KMS-11 (cell line): Measurements from ENCODE around the gene PRDX2.

Experiments used
- H2AFZ ChIP-seq: fragments of 200-600 bp; sonication (generic); 2 replicates; pipeline ENCODE4 v1.6.1; 2016; ENCODE audit warnings: antibody characterized with exemption, mixed run types, low read depth
- H3K27ac ChIP-seq: fragments of 200-600 bp; sonication (generic); 2 replicates; pipeline ENCODE4 v1.6.1; 2016; ENCODE audit warnings: mild to moderate bottlenecking, mixed run types
- H3K27me3 ChIP-seq: fragments of 200-600 bp; sonication (generic); 2 replicates; pipeline ENCODE4 v1.6.1; 2017; ENCODE audit warnings: mild to moderate bottlenecking, low read depth, mixed run types, moderate library complexity; ENCODE audit not compliant: insufficient read depth
- H3K36me3 ChIP-seq: fragments of 200-600 bp; sonication (generic); 2 replicates; pipeline ENCODE4 v1.6.1; 2017; ENCODE audit warnings: mild to moderate bottlenecking, mixed run types; ENCODE audit not compliant: insufficient read depth
- H3K4me1 ChIP-seq: fragments of 200-600 bp; sonication (generic); 2 replicates; pipeline ENCODE4 v1.6.1; 2016; ENCODE audit warnings: mild to moderate bottlenecking, low read depth, mixed run types; ENCODE audit not compliant: poor library complexity, severe bottlenecking
- H3K4me2 ChIP-seq: fragments of 200-600 bp; sonication (generic); 2 replicates; pipeline ENCODE4 v1.7.0; 2016; ENCODE audit warnings: mild to moderate bottlenecking, mixed run types
- H3K4me3 ChIP-seq: fragments of 200-600 bp; sonication (generic); IDR thresholded peaks from 2 replicates; pipeline ENCODE4 v1.6.1; 2017; ENCODE audit warnings: low read depth, low read length, mixed read lengths; ENCODE audit not compliant: insufficient read depth
- H3K79me2 ChIP-seq: fragments of 200-600 bp; sonication (generic); 2 replicates; pipeline ENCODE4 v1.6.1; 2016; ENCODE audit warnings: low read depth, mixed run types; ENCODE audit not compliant: insufficient read depth
- H3K9ac ChIP-seq: fragments of 200-600 bp; sonication (generic); 2 replicates; pipeline ENCODE4 v1.6.1; 2016; ENCODE audit warnings: mild to moderate bottlenecking, mixed run types
- H4K20me1 ChIP-seq: fragments of 200-600 bp; sonication (generic); 2 replicates; pipeline ENCODE4 v1.6.1; 2016; ENCODE audit warnings: mild to moderate bottlenecking, mixed run types; ENCODE audit not compliant: insufficient read depth
- TF ChIP-seq, protein P1 (sequence below): fragments of 200-600 bp; sonication (generic); conservative IDR thresholded peaks from 2 replicates; pipeline ENCODE4 v1.6.1; 2017; ENCODE audit warnings: low read depth, mild to moderate bottlenecking, antibody characterized with exemption, low read length, moderate library complexity, mixed read lengths

The PRDX2 gene

DNA sequence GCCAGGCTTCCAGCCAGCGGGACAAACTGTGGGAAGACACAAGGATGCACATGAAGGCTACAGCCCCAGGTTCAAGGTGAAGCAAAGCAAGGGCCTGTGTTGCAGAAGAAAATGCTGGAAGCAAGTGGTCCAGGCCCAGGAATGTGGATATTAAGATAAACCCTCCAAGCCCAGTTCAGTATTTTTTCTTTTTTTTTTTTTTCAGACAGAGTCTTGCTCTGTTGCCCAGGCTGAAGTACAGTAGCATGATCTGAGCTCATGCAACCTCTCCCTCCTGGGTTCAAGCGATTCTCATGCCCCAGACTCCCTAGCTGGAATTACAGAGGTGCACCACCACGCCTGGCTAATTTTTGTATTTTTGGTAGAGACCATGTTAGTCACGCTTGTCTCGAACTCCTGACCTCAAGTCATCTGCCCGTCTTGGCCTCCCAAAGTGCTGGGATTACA lies 4.4 kb downstream of the PRDX2 start:
- peaks cover 7% of the 10 kb centered on the region for H3K27me3 ChIP-seq
- no peaks in the 10 kb centered on the region for H4K20me1 ChIP-seq
- TF ChIP-seq, protein P1, sequence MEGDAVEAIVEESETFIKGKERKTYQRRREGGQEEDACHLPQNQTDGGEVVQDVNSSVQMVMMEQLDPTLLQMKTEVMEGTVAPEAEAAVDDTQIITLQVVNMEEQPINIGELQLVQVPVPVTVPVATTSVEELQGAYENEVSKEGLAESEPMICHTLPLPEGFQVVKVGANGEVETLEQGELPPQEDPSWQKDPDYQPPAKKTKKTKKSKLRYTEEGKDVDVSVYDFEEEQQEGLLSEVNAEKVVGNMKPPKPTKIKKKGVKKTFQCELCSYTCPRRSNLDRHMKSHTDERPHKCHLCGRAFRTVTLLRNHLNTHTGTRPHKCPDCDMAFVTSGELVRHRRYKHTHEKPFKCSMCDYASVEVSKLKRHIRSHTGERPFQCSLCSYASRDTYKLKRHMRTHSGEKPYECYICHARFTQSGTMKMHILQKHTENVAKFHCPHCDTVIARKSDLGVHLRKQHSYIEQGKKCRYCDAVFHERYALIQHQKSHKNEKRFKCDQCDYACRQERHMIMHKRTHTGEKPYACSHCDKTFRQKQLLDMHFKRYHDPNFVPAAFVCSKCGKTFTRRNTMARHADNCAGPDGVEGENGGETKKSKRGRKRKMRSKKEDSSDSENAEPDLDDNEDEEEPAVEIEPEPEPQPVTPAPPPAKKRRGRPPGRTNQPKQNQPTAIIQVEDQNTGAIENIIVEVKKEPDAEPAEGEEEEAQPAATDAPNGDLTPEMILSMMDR, result no peak
- peaks cover 12% of the 10 kb centered on the region for H3K79me2 ChIP-seq
- H3K9ac ChIP-seq, result no peak overlapping the region
- H3K36me3 ChIP-seq, result no peaks in the 10 kb centered on the region
- no peak overlapping the region for H3K4me2 ChIP-seq
- no peak overlapping the region for H3K27ac ChIP-seq
- no peak overlapping the region for H2AFZ ChIP-seq
- H3K4me1 ChIP-seq, result peaks cover 22% of the 10 kb centered on the region
- no peak overlapping the region for H3K4me3 ChIP-seq

DNA sequence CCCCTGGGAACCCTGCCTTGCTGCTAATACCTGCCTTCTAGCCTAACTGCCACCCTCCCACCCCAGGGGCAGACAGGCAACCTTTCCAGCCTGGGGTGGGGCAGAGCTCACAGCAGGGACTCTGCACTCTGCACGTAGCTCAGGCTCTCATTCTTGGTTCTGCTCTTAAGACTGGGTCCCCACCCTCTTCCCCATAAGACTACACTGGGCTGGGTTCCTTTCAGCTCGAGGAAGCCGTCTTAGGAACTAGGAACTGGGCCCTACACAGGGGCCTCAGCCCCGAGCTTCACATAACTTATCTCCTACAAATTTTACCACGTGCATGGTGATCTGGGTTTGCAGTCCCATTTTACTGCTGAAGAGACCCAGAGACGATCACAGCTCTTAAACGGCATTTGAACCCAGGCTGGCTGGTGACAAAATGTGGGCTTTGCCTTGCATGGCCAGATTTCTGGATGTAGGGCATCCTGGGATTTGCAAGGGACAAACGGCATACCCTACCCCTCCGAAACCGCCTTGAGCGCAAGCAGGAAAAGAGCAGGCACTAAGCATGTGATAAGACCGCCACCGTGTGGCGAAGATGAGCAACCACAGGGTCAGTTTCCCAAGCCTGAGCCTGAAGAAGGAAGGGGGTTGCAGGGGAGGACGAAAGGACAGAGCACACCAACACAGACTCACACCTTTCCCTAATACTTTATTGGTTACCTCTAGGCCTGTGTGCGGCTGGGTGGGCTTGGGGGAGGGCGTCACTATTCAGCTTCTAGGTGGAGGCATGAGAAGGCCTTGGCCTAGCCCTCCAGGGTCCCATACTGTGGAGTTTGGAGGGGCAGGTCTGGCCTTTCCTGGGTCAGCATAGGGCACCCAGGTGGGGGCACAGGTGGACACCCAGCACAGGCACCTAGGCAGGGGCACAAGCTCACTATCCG lies 5.2 kb downstream of the PRDX2 start:
- peak overlapping the region; percentile 66; the same call in 1 of the 2 replicates for H2AFZ ChIP-seq
- H3K9ac ChIP-seq, result no peak overlapping the region
- no peak overlapping the region for H3K27ac ChIP-seq
- TF ChIP-seq, protein P1, result peak; percentile 89
- H3K27me3 ChIP-seq, result peaks cover 1% of the 10 kb centered on the region; the same call in 1 of the 2 replicates
- H3K4me1 ChIP-seq, result peaks cover 22% of the 10 kb centered on the region
- H3K79me2 ChIP-seq, result peaks cover 19% of the 10 kb centered on the region
- H3K36me3 ChIP-seq, result no peaks in the 10 kb centered on the region
- peak overlapping the region; percentile 53 for H3K4me2 ChIP-seq
- no peaks in the 10 kb centered on the region for H4K20me1 ChIP-seq
- no peak overlapping the region for H3K4me3 ChIP-seq

DNA sequence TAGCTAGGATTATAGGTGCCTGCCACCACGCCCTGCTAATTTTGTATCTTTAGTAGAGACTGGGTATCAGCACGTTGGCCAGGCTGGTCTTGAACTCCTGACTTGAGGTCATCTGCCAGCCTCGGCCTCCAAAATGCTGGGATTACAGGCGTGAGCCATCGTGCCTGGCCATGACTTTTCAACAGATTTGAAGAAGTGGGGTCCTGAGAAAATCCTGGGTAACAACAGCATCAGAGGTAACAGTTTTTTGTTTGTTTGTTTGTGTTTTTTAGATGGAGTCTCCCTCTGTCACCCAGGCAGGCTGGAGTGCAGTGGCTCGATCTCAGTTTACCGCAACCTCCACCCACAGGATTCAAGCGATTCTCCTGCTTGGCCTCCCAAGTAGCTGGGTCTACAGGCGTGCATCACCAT lies 6.6 kb downstream of the PRDX2 start:
- TF ChIP-seq, protein P1, result no peak
- Histone ChIP-seq H2AFZ (no peak overlapping the region), H3K4me3 (no peak overlapping the region), H4K20me1 (no peaks in the 10 kb centered on the region), H3K79me2 (peaks cover 20% of the 10 kb centered on the region), H3K27me3 (no peaks in the 10 kb centered on the region), H3K36me3 (no peaks in the 10 kb centered on the region), H3K9ac (no peak overlapping the region), H3K4me2 (no peak overlapping the region), H3K4me1 (peaks cover 30% of the 10 kb centered on the region), H3K27ac (no peak overlapping the region)

DNA sequence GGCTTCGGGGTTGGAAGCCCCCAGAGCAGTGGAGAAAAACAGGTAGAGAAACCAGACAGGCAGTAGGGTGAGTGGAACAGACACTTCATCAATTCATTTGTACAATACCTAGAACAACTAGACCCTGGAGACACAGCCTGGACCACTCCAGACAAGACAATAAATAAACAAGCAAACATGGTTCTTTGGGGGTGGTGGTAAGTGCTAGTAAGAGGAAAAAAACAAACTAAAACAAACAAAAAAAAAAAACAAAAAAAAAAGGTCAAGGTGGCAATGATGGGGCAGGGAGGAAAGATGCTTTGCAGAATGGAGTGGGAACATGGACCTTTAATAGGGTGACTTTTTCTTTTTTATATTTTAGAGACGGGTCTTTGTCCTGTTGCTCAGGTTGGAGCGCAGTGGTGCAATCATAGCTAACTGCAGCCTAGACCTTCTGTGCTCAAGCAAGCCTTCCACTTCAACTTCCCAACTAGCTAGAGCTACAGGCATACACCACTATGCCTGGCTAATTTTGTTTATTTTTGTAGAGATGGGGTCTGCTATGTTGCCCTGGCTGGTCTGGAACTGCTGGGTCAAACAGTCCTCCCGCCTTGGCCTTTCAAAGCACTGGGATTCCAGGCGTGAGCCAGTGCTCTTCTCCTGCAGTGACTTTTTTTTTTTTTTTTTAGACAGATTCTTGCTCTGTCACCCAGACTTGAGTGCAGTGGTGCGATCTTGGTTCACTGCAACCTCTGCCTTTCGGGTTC lies 7.2 kb downstream of the PRDX2 start:
- Histone ChIP-seq H3K27me3 (no peaks in the 10 kb centered on the region), H4K20me1 (no peaks in the 10 kb centered on the region), H2AFZ (peak overlapping the region; percentile 34; the same call in 1 of the 2 replicates), H3K4me2 (peak overlapping the region; percentile 97), H3K4me3 (no peak overlapping the region), H3K4me1 (peaks cover 30% of the 10 kb centered on the region), H3K79me2 (peaks cover 20% of the 10 kb centered on the region), H3K9ac (peak overlapping the region; percentile 76), H3K27ac (peak overlapping the region; percentile 78), H3K36me3 (no peaks in the 10 kb centered on the region)
- TF ChIP-seq, protein P1, result no peak
